NCI-H2107 treated with DMSO at 0.1 percent for 48 hours (cell line): ENCODE measurements around the gene NFU1.
"Not testable (repeated sequence)": the region's sequence is repeated elsewhere in the genome, so short reads cannot be mapped to it uniquely, and the experiment has no call there.

ENCODE experiments used
- DNase-seq: peaks from one replicate; lab custom pipeline; 2025; ENCODE audit not compliant: unreplicated experiment; lab: John Stamatoyannopoulos, UW

Gene NFU1

DNA sequence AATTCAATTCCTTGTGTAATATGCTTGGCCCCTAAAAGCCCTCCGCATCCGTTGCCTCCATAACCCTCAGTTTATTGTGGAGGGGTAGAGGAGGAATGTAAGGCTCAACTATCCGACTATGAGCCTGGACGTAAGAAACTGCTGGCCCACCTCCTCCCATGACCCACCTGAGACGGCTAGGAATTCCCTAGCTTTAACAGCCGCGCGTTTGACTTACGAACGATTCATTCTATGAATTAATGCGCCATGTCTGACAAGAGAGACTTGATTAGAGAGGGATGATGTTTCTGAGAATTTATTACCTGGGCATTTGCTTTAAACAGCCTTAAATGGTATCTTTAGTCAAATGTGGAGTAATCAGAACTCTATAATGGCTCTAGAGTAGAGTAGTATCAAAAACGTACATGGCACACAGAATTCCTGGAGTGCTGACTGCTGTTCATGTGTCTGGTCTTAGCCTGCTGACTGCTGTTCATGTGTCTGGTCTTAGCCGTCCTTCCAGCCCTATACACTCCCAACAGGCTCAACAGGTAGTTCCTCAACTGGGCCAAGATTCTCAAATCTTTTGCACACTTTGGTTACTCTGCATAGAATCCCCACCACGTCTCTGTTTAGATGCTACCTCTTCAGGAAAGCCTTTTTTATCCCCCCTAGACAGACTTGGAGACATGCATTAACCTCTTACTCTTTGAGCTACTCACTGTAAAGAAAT is 49.3 kb downstream of the NFU1 start:
- no peak for DNase-seq

DNA sequence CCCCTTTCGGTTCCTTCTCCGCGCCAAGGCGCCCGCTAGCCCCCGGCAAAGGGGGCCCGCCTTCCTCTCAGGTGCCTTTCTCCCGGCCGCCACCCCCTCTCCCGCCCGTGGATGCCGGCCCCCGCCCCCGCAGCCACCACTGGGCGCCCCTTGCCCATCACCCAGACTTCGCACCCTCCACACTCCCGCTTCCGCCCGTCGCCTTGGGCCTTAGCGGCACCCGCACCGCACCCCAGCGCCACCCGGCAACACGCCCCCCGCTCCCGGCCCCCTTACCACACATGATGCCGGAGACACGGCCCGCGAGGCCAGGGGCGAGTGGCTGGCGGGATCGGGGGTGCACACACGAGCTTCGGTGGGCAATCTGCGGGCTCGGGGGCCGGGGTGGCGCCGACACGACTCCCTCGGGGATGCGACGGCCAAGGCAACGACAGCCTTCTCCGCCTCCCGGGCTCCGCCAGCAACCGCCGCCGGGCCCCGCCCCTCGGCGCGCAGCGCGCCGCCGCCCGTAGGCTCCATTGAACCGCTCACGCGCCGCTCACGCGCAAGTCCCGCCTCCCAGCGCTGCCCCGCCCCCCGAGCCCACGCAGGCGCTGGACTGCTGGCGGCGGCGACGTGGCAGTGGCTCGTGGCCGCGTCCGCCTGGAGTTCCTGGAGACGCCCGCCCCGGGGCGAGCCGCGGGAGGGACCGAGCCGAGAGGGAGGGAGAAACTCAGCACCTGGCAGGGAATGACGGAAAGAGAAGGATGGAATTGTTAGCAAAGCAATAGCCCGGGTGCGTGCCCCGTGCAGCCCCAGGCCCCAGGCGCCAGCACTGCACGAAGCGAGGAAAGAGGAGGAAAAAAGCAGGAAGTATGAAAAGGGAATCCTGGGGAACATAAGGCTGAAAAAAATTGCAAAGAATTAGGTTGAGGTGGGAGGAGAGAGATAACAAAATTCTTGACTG is 50.2 kb downstream of the NFU1 start, which contains the start of gene GFPT1:
GFPT1 (minus strand) TSS at position 439 of the 946 bp plus-strand sequence; CDS start at position 283, 156 bp downstream.
- DNase-seq: peak; percentile 77

- no peak for DNase-seq
Measured at GRCh38 chr2:69386360-69386759, 50.9 kb downstream of the NFU1 start.

DNA sequence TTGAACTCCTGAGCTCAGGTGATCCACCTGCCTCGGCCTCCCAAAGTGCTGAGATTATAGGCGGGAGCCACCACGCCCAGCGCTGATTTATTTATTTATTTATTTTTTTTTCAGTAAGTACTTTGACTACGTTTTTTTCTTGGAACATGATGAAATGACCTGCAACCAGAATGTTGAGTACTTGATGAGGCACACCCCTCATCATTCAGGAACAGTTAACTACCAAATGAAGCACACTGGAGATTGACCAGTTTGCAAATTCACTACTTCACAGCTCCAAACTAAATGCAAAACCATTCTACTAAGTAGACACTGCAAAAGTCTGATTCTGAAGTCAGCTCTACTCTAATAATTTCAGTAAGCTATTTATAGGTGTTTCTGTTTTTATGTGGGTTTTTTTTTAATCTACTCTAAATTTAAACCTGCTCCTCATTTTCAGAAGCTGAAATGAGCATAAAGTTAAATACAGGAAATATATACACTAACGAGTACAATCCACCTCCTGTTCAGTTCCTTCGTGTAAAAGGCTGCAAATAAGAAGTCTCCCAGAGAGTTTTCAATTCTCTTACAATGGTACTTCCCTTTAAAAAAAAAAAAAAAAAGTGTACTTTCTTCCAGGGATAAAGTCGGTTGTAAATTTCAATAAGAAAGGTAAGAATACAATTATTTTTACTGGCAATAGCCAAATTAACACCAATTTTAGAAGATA is 51.6 kb downstream of the NFU1 start:
- no peak for DNase-seq

DNA sequence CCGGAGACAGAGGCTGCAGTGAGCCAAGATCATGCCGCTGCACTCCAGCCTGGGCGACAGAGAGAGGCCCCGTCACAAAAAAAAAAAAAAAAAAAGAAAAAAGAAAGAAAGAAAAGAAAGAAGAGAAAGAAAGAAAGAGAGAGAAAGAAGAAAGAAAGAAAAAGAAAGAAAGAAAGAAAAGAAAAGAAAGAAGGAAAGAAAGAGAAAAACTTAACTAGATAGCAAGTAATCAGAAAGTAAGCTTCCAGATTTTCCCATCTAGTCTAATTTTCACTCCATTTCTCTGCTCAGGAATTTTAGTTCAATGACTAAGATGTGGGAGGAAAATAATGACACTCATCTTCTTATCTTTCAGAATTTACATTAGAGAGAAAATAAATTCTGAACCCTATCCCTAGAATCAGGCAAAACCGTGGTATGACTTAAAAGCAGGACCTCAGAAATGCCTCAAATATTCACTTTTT is 52.6 kb downstream of the NFU1 start:
- DNase-seq: no peak

DNA sequence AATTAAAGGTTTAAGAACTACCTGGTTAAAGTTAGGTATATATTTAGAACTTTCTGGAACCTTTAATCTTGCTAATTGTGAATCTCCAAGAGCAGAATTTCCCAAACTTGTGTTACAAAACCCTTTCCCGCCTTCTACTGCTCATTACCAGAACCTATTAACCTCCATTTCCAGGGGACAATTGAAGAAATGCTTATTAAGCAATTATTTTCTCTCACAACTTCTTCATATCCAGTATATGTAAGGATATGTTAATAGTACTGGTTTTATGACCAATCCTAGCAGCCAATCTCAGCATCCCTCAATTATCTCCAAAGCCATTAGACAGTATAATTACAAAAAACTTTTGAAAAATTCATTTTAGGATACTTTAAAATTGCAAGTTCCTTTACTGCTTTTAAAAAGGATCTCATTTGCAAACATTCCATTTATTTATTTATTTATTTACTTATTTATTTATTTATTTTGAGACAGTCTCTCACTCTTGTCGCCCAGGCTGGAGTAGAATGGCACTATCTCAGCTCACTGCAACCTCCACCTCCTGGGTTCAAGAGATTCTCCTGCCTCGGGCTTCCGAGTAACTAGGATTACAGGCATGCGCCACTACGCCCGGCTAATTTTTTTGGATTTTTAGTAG is 53.9 kb downstream of the NFU1 start:
- no peak for DNase-seq

GRCh38 chr2:69382547-69382946 is 54.7 kb downstream of the NFU1 start:
- no peak for DNase-seq

- DNase-seq: no peak
Measured at GRCh38 chr2:69381337-69381737, 55.9 kb downstream of the NFU1 start.

- DNase-seq: no peak
Measured at GRCh38 chr2:69380072-69380917, 56.9 kb downstream of the NFU1 start.

DNA sequence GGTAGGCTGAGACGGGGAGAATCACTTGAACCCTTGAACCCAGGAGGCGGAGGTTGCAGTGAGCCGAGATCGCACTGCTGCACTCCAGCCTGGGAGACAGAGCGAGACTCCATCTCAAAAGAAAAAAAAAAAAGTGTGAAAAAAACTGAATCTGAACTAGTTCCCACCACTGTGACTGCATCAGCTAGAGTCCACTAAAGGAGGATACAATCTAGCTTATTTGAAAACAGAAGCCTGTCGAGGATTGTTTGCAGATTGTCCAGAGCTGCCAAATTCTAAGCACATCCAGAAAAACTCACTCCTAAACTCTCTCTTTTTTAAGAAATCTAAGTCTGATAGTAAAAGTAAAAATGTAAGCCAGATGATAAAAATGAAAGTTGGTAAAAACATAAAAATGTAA is 60.8 kb downstream of the NFU1 start:
- no peak for DNase-seq

- no peak for DNase-seq
Measured at GRCh38 chr2:69375494-69376353, 61.5 kb downstream of the NFU1 start.

DNA sequence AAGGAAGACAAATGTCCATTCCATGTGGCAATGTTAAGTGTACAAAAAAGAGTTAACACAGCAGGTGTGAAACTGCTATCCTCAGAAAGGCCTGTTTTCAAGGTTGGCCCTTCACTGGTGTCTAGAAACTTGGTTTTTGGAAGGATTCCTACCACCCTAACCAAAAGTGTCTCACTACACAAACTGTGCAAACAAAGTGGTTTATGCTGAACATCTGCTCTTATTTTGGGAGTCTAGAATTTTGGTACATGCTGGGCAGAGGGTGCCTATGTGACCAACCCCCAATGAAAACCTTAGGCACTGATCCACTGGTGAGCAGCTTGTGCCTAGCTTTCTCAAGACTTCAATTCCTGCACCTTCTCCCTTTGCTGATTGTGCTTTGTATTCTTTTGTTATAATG is 64.5 kb downstream of the NFU1 start:
- DNase-seq: no peak

GRCh38 chr2:69369802-69370201 is 67.4 kb downstream of the NFU1 start:
- DNase-seq: no peak

GRCh38 chr2:69368588-69368987 is 68.6 kb downstream of the NFU1 start:
- no peak for DNase-seq

DNA sequence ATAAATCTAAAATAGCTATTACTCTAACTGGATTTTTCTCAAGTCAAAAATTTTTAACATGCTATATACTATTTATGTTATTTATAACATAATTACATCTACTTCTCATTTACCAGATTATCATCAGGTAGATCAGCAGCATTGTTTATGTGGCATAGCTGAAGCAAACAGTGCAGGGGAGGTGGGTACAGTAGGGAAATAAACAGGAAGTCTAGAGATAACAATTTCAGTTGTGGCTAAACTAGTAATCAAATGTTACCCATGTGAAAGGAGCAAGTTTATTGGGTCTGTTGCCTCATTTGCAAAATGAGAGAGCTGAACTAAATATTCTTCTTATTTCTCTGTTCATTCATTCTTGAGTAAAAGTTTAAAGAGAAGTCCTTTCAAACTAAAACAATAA is 77.9 kb downstream of the NFU1 start:
- DNase-seq: no peak

GRCh38 chr2:69358914-69359313 is 78.3 kb downstream of the NFU1 start:
- no peak for DNase-seq

GRCh38 chr2:69356471-69356870 is 80.8 kb downstream of the NFU1 start:
- DNase-seq: no peak

GRCh38 chr2:69354976-69355375 is 82.3 kb downstream of the NFU1 start:
- not testable (repeated sequence) for DNase-seq

DNA sequence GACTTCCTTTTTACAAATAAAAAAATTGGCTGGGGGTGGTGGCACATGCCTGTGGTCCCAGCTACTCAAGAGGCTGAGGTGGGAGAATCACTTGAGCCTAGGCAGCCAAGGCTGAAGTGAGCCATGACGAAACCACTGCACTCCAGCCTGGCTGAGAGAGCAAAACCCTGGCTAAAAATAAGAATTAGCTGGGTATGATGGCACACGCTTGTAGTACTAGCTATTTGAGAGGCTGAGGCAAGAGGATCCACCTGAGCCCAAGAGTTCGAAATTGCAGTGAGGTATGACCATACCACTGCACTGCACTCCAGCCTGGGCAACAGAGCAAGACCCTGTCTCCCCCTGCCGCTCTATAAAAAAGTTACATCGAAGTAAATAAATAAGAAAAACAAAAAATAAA is 83.9 kb downstream of the NFU1 start:
- no peak for DNase-seq
